ENCODE measurements around the gene C19orf12.

DNA sequence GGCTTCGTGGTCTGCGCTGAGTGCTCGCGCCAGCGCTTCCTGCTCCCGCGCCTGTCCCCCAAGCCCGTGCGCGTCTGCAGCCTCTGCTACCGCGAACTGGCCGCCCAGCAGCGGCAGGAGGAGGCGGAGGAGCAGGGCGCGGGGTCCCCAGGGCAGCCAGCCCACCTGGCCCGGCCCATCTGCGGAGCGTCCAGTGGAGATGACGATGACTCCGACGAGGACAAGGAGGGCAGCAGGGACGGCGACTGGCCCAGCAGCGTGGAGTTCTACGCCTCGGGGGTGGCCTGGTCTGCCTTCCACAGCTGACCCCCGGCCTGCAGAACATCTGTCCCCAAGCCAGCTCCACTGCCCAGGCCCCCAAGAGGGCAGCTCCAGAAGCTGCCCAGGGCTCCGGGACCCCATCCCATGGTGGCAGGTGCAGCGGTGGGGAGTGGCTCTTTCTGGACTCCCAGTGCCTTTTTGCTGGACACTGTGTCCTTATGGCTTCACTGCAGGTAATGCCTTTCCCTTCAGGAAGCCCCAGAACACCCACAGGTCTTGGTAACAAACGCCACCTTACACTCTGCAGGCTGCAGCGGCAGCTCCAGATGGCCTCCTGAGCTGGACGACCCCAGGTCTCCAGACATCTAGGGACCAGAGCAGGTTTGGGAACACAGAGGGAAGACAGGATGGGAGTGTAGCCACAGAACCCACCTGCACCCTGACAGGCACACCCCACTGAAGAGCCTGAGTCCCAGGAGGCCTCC is 40.5 kb downstream of the C19orf12 start:
- TF ChIP-seq POLR2A (IDR thresholded peaks at IDR 0.05; ENCODE audit: low read depth, low read length) (no peak), POLR2AphosphoS5 (IDR thresholded peaks at IDR 0.05; ENCODE audit: low read depth, low read length) (no peak)

Data from GM12891 (cell line).